Measurements from ENCODE around the gene NRXN3. TPM values are rescaled to one million over a fixed set of nuclear protein-coding genes. Genes with fewer than 3 reads are reported as not detected.
A peak's percentile ranks its signal among the peaks of the same experiment; 100 is the strongest.

NRXN3 gene
- total and polyA plus RNA-seq, 2 experiments from 2014 or later, result 0.08 to 0.11 TPM

- Histone ChIP-seq H3K79me2 (ENCODE audit: insufficient read depth) (no peaks in the 10 kb centered on the region), H3K4me3 (no peak overlapping the region), H3K27me3 (replicated peaks; ENCODE audit: insufficient read depth) (no peaks in the 10 kb centered on the region), H3K4me1 (ENCODE audit: insufficient read depth) (no peaks in the 10 kb centered on the region), H3K9ac (no peak overlapping the region), H3K9me2 (ENCODE audit: insufficient read depth) (no peaks in the 10 kb centered on the region), H3K4me2 (ENCODE audit: unreplicated experiment) (no peak overlapping the region), H3F3A (ENCODE audit: insufficient read depth) (no peaks in the 10 kb centered on the region), H2AFZ (no peak overlapping the region), H3K27ac (no peak overlapping the region), H3K36me3 (ENCODE audit: low read depth) (no peaks in the 10 kb centered on the region), H3K9me3 (ENCODE audit: low read depth) (no peaks in the 10 kb centered on the region), H4K20me1 (ENCODE audit: insufficient read depth) (no peaks in the 10 kb centered on the region)
- DNase-seq, result no peak
- 15 to 17% methylated on average over 14 of the region's 14 CpGs for WGBS, 2 experiments (ENCODE audit: low coverage in 1 of 2, low lambda C conversion rate in 2 of 2, missing lambda C conversion rate in 2 of 2)
- TF ChIP-seq EZH2phosphoT487 (IDR thresholded peaks at IDR 0.05; ENCODE audit: insufficient read depth, low read depth) (no peak), EZH2 (IDR thresholded peaks at IDR 0.05; ENCODE audit: insufficient read depth, poor library complexity, severe bottlenecking) (no peak)
- in situ Hi-C loops (cut with MboI), result no loop called here
These were observed 17.7 kb upstream of the NRXN3 start for GRCh38 chr14:78152201-78153063.

- Histone ChIP-seq H3K9ac (no peak overlapping the region), H3K36me3 (ENCODE audit: low read depth) (no peaks in the 10 kb centered on the region), H3K79me2 (ENCODE audit: insufficient read depth) (no peaks in the 10 kb centered on the region), H3K27me3 (replicated peaks; ENCODE audit: insufficient read depth) (no peaks in the 10 kb centered on the region), H3K9me3 (ENCODE audit: low read depth) (no peaks in the 10 kb centered on the region), H4K20me1 (ENCODE audit: insufficient read depth) (no peaks in the 10 kb centered on the region), H3F3A (ENCODE audit: insufficient read depth) (no peaks in the 10 kb centered on the region), H3K27ac (no peak overlapping the region), H2AFZ (no peak overlapping the region), H3K4me1 (ENCODE audit: insufficient read depth) (no peaks in the 10 kb centered on the region), H3K4me2 (ENCODE audit: unreplicated experiment) (no peak overlapping the region), H3K4me3 (no peak overlapping the region), H3K9me2 (ENCODE audit: insufficient read depth) (no peaks in the 10 kb centered on the region)
- in situ Hi-C loops (cut with MboI), result no loop called here
- TF ChIP-seq EZH2phosphoT487 (IDR thresholded peaks at IDR 0.05; ENCODE audit: insufficient read depth, low read depth) (no peak), EZH2 (IDR thresholded peaks at IDR 0.05; ENCODE audit: insufficient read depth, poor library complexity, severe bottlenecking) (no peak)
- peak; percentile 9 for DNase-seq
These were observed 17.2 kb upstream of the NRXN3 start for GRCh38 chr14:78153064-78153341.

DNA sequence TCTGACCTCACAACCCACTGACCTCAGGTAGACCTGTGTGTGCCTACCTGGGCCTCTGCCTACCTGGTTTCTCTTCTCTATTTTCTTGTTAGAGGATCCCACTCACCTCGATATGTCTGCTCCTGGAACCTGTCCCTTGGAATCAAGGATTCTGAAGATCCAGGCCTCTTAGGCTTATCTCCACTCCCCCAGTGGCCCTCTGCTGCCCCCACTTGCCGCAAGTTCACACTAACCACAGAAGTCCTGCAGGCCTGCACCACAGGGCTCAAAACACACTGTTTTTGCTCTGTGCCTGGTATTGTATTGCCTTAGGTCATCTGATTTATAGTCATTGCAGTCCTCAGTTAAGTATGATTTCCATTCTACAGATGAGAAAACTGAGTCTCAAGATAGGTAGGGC lies 15.3 kb upstream of the NRXN3 start:
- 4 to 10% methylated on average over 2 of the region's 2 CpGs for WGBS, 2 experiments (ENCODE audit: low coverage in 1 of 2, low lambda C conversion rate in 2 of 2, missing lambda C conversion rate in 2 of 2)
- no peaks in the 10 kb centered on the region for H3K27me3 ChIP-seq (replicated peaks; ENCODE audit: insufficient read depth)
- DNase-seq, result no peak
- H3K4me3 ChIP-seq, result no peak overlapping the region
- no peak overlapping the region for H3K4me2 ChIP-seq (ENCODE audit: unreplicated experiment)
- H3K4me1 ChIP-seq (ENCODE audit: insufficient read depth), result no peaks in the 10 kb centered on the region
- H4K20me1 ChIP-seq (ENCODE audit: insufficient read depth), result no peaks in the 10 kb centered on the region
- H3K36me3 ChIP-seq (ENCODE audit: low read depth), result no peaks in the 10 kb centered on the region
- in situ Hi-C loops (cut with MboI), result no loop called here
- no peak overlapping the region for H2AFZ ChIP-seq
- no peak for TF ChIP-seq EZH2phosphoT487 (IDR thresholded peaks at IDR 0.05; ENCODE audit: insufficient read depth, low read depth)
- TF ChIP-seq EZH2 (IDR thresholded peaks at IDR 0.05; ENCODE audit: insufficient read depth, poor library complexity, severe bottlenecking), result no peak
- H3K9me2 ChIP-seq (ENCODE audit: insufficient read depth), result no peaks in the 10 kb centered on the region
- H3K79me2 ChIP-seq (ENCODE audit: insufficient read depth), result no peaks in the 10 kb centered on the region
- no peak overlapping the region for H3K27ac ChIP-seq
- no peaks in the 10 kb centered on the region for H3K9me3 ChIP-seq (ENCODE audit: low read depth)
- no peaks in the 10 kb centered on the region for H3F3A ChIP-seq (ENCODE audit: insufficient read depth)
- H3K9ac ChIP-seq, result no peak overlapping the region

DNA sequence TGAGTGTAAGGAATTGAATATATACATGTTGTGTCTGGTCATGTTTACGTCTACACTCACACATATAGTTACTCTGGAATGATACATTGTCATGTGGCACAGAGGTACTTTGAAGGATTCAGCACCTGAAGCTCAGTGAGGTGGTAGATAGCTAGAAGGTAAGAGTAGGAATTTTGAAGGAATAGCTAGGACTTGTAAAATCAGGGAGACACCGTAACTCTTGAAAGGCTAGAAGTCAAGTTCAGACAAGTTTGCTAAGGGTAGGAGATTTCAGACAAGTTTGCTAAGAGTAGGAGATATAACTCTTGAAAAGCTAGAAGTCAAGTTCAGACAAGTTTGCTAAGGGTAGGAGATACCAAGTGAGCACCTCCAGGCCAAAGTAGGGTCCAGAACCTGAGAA lies 14.0 kb upstream of the NRXN3 start:
- Histone ChIP-seq H3K79me2 (ENCODE audit: insufficient read depth) (no peaks in the 10 kb centered on the region), H3K36me3 (ENCODE audit: low read depth) (no peaks in the 10 kb centered on the region), H4K20me1 (ENCODE audit: insufficient read depth) (no peaks in the 10 kb centered on the region), H3K4me2 (ENCODE audit: unreplicated experiment) (no peak overlapping the region), H3K27me3 (replicated peaks; ENCODE audit: insufficient read depth) (no peaks in the 10 kb centered on the region), H3K4me1 (ENCODE audit: insufficient read depth) (no peaks in the 10 kb centered on the region), H3K9me3 (ENCODE audit: low read depth) (no peaks in the 10 kb centered on the region), H3F3A (ENCODE audit: insufficient read depth) (no peaks in the 10 kb centered on the region), H3K27ac (no peak overlapping the region), H2AFZ (no peak overlapping the region), H3K4me3 (no peak overlapping the region), H3K9ac (no peak overlapping the region), H3K9me2 (ENCODE audit: insufficient read depth) (no peaks in the 10 kb centered on the region)
- in situ Hi-C loops (cut with MboI), result no loop called here
- WGBS, 2 experiments (ENCODE audit: low coverage in 1 of 2, low lambda C conversion rate in 2 of 2, missing lambda C conversion rate in 2 of 2), result 27 to 56% methylated on average over 2 of the region's 2 CpGs
- no peak for DNase-seq
- no peak for TF ChIP-seq EZH2phosphoT487 (IDR thresholded peaks at IDR 0.05; ENCODE audit: insufficient read depth, low read depth)
- no peak for TF ChIP-seq EZH2 (IDR thresholded peaks at IDR 0.05; ENCODE audit: insufficient read depth, poor library complexity, severe bottlenecking)
